GM12878 (cell line): ENCODE measurements around the gene RAPGEF1. TPM values are rescaled to one million over a fixed set of nuclear protein-coding genes. Genes with fewer than 3 reads are reported as not detected.

ENCODE experiments used
- ATAC-seq: fragments of 200-7000 bp; cut with Tn5 transposase; 3 replicates; pipeline ENCODE4 v1.9.1; 2020; ENCODE audit warnings: mild to moderate bottlenecking, moderate library complexity
- BruUV-seq: library from RNA; stranded (reverse); fragments of 400-500 nt; replicated peaks from 2 replicates; lab custom pipeline; 2021; lab: Mats Ljungman, UMichigan
- CTCF ChIA-PET: fragments of 300-600 bp; sonication (Branson Sonifier 250); formaldehyde crosslinking; extraction: SDS; loops from one replicate; lab custom pipeline; 2021; ENCODE audit warnings: inconsistent platforms; lab: Yijun Ruan, JAX
- POLR2A ChIA-PET: fragments of 350-600 bp; formaldehyde crosslinking; extraction: SDS; loops from one replicate; lab custom pipeline; 2021; ENCODE audit warnings: inconsistent platforms; lab: Charles Lee
- RAD21 ChIA-PET: fragments of 300-600 bp; sonication (Branson Sonifier 250); formaldehyde crosslinking; loops from one replicate; lab custom pipeline; 2023; ENCODE audit warnings: antibody characterized with exemption; ENCODE audit not compliant: unreplicated experiment; lab: Charles Lee
- SMC1A ChIA-PET: fragments of 300-600 bp; sonication (Branson Sonifier 250); formaldehyde crosslinking; loops from one replicate; lab custom pipeline; 2023; ENCODE audit not compliant: unreplicated experiment, uncharacterized antibody; lab: Charles Lee
- DNase-seq: peaks from one replicate; pipeline ENCODE4 v3.0.0-alpha.2; 2011; ENCODE audit warnings: low read depth, low spot score
- FAIRE-seq: peaks from 3 replicates; lab custom pipeline; 2011; peaks lifted over from hg19 to GRCh38; lab: Jason Lieb, UNC
- H2AFZ ChIP-seq: 2 replicates; pipeline ENCODE4 v1.6.0; 2011; ENCODE audit warnings: low read depth, low read length, control low read depth; ENCODE audit not compliant: control insufficient read depth
- H3K27ac ChIP-seq: 2 replicates; pipeline ENCODE4 v1.5.1; 2011; ENCODE audit warnings: control low read depth; ENCODE audit not compliant: control insufficient read depth, insufficient read depth
- H3K27me3 ChIP-seq, 2 experiments: replicated peaks in 1 of 2; 2 replicates each; pipeline versions ENCODE4 v1.6.0 to v1.6.1; 2011; ENCODE audit warnings: low read length in 1 of 2; ENCODE audit not compliant: control insufficient read depth in 2 of 2, insufficient read depth in 2 of 2
- H3K36me3 ChIP-seq, 2 experiments: 2 replicates each; pipeline ENCODE4 v1.5.1; 2011; ENCODE audit warnings: low read length in 1 of 2; ENCODE audit not compliant: control insufficient read depth in 2 of 2, insufficient read depth in 2 of 2
- H3K4me1 ChIP-seq: 2 replicates; pipeline ENCODE4 v1.6.1; 2011; ENCODE audit warnings: mild to moderate bottlenecking, low read length, moderate library complexity, mixed read lengths; ENCODE audit not compliant: control insufficient read depth, insufficient read depth
- H3K4me2 ChIP-seq: 2 replicates; pipeline ENCODE4 v1.6.0; 2011; ENCODE audit warnings: control low read depth; ENCODE audit not compliant: control insufficient read depth, insufficient read depth
- H3K4me3 ChIP-seq: fragments of 200-600 bp; sonication (generic); 2 replicates; pipeline ENCODE4 v1.5.1; 2016
- H3K79me2 ChIP-seq: 2 replicates; pipeline ENCODE4 v1.6.0; 2011; ENCODE audit warnings: low read length; ENCODE audit not compliant: control insufficient read depth, insufficient read depth
- H3K9ac ChIP-seq: 2 replicates; pipeline ENCODE4 v1.8.0; 2011; ENCODE audit warnings: low read length, control low read depth, mixed read lengths; ENCODE audit not compliant: control insufficient read depth, insufficient read depth
- H3K9me3 ChIP-seq: replicated peaks from 3 replicates; pipeline ENCODE4 v1.5.1; 2011; ENCODE audit warnings: mild to moderate bottlenecking, low read length; ENCODE audit not compliant: control insufficient read depth, insufficient read depth
- H4K20me1 ChIP-seq: 2 replicates; pipeline ENCODE4 v1.6.0; 2011; ENCODE audit not compliant: control insufficient read depth, insufficient read depth
- EGR1 ChIP-seq, 2 experiments: IDR thresholded peaks; 1 replicate in 1 of 2; 2 replicates in 1 of 2; pipeline ENCODE4 v1.6.1; 2011 to 2012; ENCODE audit warnings: low read depth in 2 of 2, low read length in 2 of 2, borderline replicate concordance in 1 of 2, mild to moderate bottlenecking in 1 of 2, moderate library complexity in 1 of 2
- ESRRA ChIP-seq: IDR thresholded peaks from 2 replicates; pipeline ENCODE4 v1.6.1; 2012; ENCODE audit warnings: mild to moderate bottlenecking, low read length, improper control_type of control experiment
- NFYB ChIP-seq: IDR thresholded peaks from 2 replicates; pipeline ENCODE4 v1.6.1; 2011; ENCODE audit warnings: low read depth, mild to moderate bottlenecking, low read length, improper control_type of control experiment, moderate library complexity; ENCODE audit not compliant: insufficient read depth
- PML ChIP-seq: IDR thresholded peaks from 2 replicates; pipeline ENCODE4 v1.6.1; 2012; ENCODE audit warnings: low read length, inconsistent platforms
- POLR2A ChIP-seq: IDR thresholded peaks from 2 replicates; pipeline ENCODE4 v1.6.1; 2011; ENCODE audit warnings: low read depth, mild to moderate bottlenecking, low read length
- SP1 ChIP-seq: IDR thresholded peaks from one replicate; pipeline ENCODE4 v1.6.1; 2011; ENCODE audit warnings: low read depth, low read length
- SPI1 ChIP-seq: IDR thresholded peaks from 2 replicates; pipeline ENCODE4 v1.6.1; 2011; ENCODE audit warnings: low read depth, mild to moderate bottlenecking, low read length, moderate library complexity, borderline replicate concordance; ENCODE audit not compliant: insufficient read depth
- TARDBP ChIP-seq: IDR thresholded peaks from 2 replicates; pipeline ENCODE4 v1.6.1; 2016; ENCODE audit warnings: borderline replicate concordance
- WRNIP1 ChIP-seq: IDR thresholded peaks from 2 replicates; pipeline ENCODE4 v1.6.1; 2011; ENCODE audit warnings: low read depth, low read length, improper control_type of control experiment, borderline replicate concordance
- WGBS: methylation state at CpG from one replicate; pipeline ENCODE4 v1.1.6; 2016; ENCODE audit warnings: low lambda C conversion rate; ENCODE audit not compliant: insufficient replicate concordance, insufficient coverage; ENCODE audit errors: missing lambda C conversion rate; 5-methylcytosine and 5-hydroxymethylcytosine counted together
- in situ Hi-C: fragments of 300-500 bp; cut with MboI; formaldehyde crosslinking; loops from 9 replicates; pipeline ENCODE4 v1.14.3; 2018; ENCODE audit warnings: mixed read lengths
- intact Hi-C: fragments of 100-400 bp; cut with micrococcal nuclease; formaldehyde crosslinking; loops from one replicate; pipeline ENCODE4 v1.14.2; 2022; ENCODE audit not compliant: unreplicated experiment
- polyA plus RNA-seq, 11 experiments: library from polyadenylated mRNA; depleted of rRNA in 4 of 11; unstranded in 6 of 11; stranded (reverse) in 5 of 11; fragments of >200 nt; fragmentation: Nextera tagmentation in 4 of 11; fragmentation: Illumina TruSeq in 1 of 11; extraction: Ambion mirVana in 4 of 11; extraction: Trizol in 1 of 11; gene quantifications; 1 replicate in 1 of 11; 2 replicates in 10 of 11; pipeline versions ENCODE4 v1.2.1 to v1.2.3, GENCODE V29; 2011 to 2016; ENCODE audit warnings: inconsistent platforms in 2 of 11, missing spikeins in 2 of 11, low read depth in 1 of 11
- total RNA-seq, 4 experiments: library from RNA; depleted of rRNA in 3 of 4; stranded (reverse); fragments of >200 nt in 3 of 4; fragmentation: Illumina TruSeq in 1 of 4; extraction: Trizol in 1 of 4; gene quantifications; 2 replicates each; pipeline versions ENCODE4 v1.2.1 to v1.2.3, GENCODE V29; 2013 to 2021
- TF ChIP-seq, protein P1 (sequence below): IDR thresholded peaks from 2 replicates; pipeline ENCODE4 v1.6.1; 2012; ENCODE audit warnings: low read depth, low read length, improper control_type of control experiment
- TF ChIP-seq, protein P2 (sequence below): IDR thresholded peaks from 2 replicates; pipeline ENCODE4 v1.6.1; 2011; ENCODE audit warnings: mild to moderate bottlenecking, low read depth, low read length, moderate library complexity; ENCODE audit not compliant: insufficient replicate concordance
- TF ChIP-seq, protein P3 (sequence below): IDR thresholded peaks from 2 replicates; pipeline ENCODE4 v1.6.1; 2011; ENCODE audit warnings: low read depth, low read length, improper control_type of control experiment, borderline replicate concordance

Gene RAPGEF1
- total and polyA plus RNA-seq, 10 of the 15 experiments (the other 5 are each of a cell fraction or from before 2014, with no cell fraction given) = 0.42 to 113 (median 45.9) TPM

DNA sequence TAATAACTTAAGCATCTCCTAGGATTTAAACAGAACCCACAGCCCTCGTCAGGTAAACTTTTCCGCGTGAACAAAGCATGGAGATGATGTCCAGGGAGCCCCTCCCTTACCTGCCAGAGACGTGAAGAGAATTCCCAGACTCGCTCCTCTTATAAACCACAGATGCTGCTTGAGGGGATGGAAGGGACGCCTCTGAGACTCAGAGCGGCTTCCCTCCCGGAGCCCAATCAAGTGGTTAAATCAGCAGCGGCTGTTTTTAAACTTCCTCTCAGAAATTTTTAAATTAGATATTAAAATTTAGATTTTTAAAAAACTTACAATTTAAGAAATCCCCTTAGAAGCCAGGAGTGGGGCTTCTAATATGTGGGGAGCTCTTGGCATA lies 71.8 kb downstream of the RAPGEF1 start:
- H3K9ac ChIP-seq = peak overlapping the region; percentile 65
- no peaks in the 10 kb centered on the region for H3K27me3 ChIP-seq
- TF ChIP-seq TARDBP = no peak
- TF ChIP-seq ESRRA = no peak
- TF ChIP-seq POLR2A = peak; percentile 19; the same call in 1 of the 2 replicates
- TF ChIP-seq, protein P1, sequence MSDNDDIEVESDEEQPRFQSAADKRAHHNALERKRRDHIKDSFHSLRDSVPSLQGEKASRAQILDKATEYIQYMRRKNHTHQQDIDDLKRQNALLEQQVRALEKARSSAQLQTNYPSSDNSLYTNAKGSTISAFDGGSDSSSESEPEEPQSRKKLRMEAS = no peak
- peaks cover 100% of the 10 kb centered on the region for H3K79me2 ChIP-seq
- peak overlapping the region; percentile 88 for H3K27ac ChIP-seq
- 2% methylated on average over 9 of the region's 9 CpGs for WGBS
- ATAC-seq (peak; percentile 3), FAIRE-seq (no peak), DNase-seq (no peak)
- BruUV-seq = no TSS peak
- intact Hi-C loops = loop anchor here (2.0 to 5.0 kb wide), 3 partner anchors 36 to 61 kb away; no protein-coding TSS in a partner anchor
- in situ Hi-C loops = no loop called here
- H2AFZ ChIP-seq = no peak overlapping the region
- peaks cover 0 to 3% of the 10 kb centered on the region in 2 experiments for H3K36me3 ChIP-seq
- ChIA-PET CTCF (interaction anchor here (0.8 to 3.0 kb wide), 10 partner anchors 9 to 76 kb away, joined by 3 to 28 read pairs (median 6); no protein-coding TSS in a partner anchor), POLR2A (interaction anchor here (0.9 to 5.2 kb wide), 10 partner anchors 10 to 71 kb away, joined by 3 to 28 read pairs (median 6); no protein-coding TSS in a partner anchor), SMC1A (interaction anchor here (0.9 to 21.1 kb wide), 13 partner anchors 10 to 77 kb away, joined by 3 to 535 read pairs (median 11); partner anchors contain the start of gene RAPGEF1), RAD21 (interaction anchor here (1.4 to 10.6 kb wide), 9 partner anchors 10 to 63 kb away, joined by 3 to 187 read pairs (median 23); no protein-coding TSS in a partner anchor)
- H3K4me3 ChIP-seq = peak overlapping the region; percentile 54
- H3K9me3 ChIP-seq = no peaks in the 10 kb centered on the region
- H3K4me2 ChIP-seq = peak overlapping the region; percentile 82
- H4K20me1 ChIP-seq = no peaks in the 10 kb centered on the region
- peaks cover 71% of the 10 kb centered on the region for H3K4me1 ChIP-seq

DNA sequence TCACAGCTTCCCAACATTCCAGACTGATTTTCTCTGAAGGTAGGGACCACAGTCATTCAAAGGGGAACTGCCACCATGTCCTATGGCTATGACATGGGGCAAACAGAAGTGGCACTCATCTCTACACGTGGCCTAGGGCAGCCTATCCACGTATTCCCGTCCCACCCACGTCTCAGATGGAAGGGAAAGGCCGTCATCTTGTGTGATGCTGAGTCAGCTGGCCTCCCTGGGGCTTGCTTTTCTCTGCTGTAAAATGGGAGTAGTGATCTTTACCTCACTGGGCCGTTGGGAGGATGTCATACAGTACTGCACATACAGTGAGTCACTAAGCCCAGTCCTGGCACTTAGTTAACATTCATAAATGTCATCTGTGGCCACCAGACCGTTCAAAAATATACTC lies 72.3 kb downstream of the RAPGEF1 start:
- BruUV-seq = no TSS peak
- 0% methylated on average over 7 of the region's 7 CpGs for WGBS
- Histone ChIP-seq H3K79me2 (peaks cover 100% of the 10 kb centered on the region), H3K4me3 (peak overlapping the region; percentile 48), H4K20me1 (no peaks in the 10 kb centered on the region), H3K36me3 (peaks cover 0 to 3% of the 10 kb centered on the region in 2 experiments), H3K9me3 (no peaks in the 10 kb centered on the region), H2AFZ (no peak overlapping the region), H3K4me1 (peaks cover 73% of the 10 kb centered on the region), H3K27ac (peak overlapping the region; percentile 88), H3K9ac (peak overlapping the region; percentile 65), H3K4me2 (peak overlapping the region; percentile 82), H3K27me3 (no peaks in the 10 kb centered on the region)
- in situ Hi-C loops = no loop called here
- ATAC-seq (peak; percentile 65), FAIRE-seq (no peak), DNase-seq (no peak)
- ChIA-PET SMC1A (interaction anchor here (0.9 to 21.1 kb wide), 14 partner anchors 9 to 76 kb away, joined by 3 to 535 read pairs (median 8); partner anchors contain the start of gene RAPGEF1), POLR2A (interaction anchor here (0.6 to 5.2 kb wide), 14 partner anchors 10 to 360 kb away, joined by 3 to 30 read pairs (median 4); no protein-coding TSS in a partner anchor), CTCF (interaction anchor here (0.8 to 3.0 kb wide), 10 partner anchors 8 to 76 kb away, joined by 3 to 28 read pairs (median 6); no protein-coding TSS in a partner anchor), RAD21 (interaction anchor here (1.4 to 10.6 kb wide), 9 partner anchors 10 to 64 kb away, joined by 3 to 187 read pairs (median 23); no protein-coding TSS in a partner anchor)
- intact Hi-C loops = loop anchor here (5.0 kb wide), 2 partner anchors 35 to 40 kb away; no protein-coding TSS in a partner anchor
- TF ChIP-seq, protein P2, sequence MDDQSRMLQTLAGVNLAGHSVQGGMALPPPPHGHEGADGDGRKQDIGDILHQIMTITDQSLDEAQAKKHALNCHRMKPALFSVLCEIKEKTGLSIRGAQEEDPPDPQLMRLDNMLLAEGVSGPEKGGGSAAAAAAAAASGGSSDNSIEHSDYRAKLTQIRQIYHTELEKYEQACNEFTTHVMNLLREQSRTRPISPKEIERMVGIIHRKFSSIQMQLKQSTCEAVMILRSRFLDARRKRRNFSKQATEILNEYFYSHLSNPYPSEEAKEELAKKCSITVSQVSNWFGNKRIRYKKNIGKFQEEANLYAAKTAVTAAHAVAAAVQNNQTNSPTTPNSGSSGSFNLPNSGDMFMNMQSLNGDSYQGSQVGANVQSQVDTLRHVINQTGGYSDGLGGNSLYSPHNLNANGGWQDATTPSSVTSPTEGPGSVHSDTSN = no peak
- TF ChIP-seq, protein P3, sequence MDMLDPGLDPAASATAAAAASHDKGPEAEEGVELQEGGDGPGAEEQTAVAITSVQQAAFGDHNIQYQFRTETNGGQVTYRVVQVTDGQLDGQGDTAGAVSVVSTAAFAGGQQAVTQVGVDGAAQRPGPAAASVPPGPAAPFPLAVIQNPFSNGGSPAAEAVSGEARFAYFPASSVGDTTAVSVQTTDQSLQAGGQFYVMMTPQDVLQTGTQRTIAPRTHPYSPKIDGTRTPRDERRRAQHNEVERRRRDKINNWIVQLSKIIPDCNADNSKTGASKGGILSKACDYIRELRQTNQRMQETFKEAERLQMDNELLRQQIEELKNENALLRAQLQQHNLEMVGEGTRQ = peak; percentile 54
- TF ChIP-seq EGR1 (IDR thresholded peaks at IDR 0.05; ENCODE audit: borderline replicate concordance in 1 of 2, low read depth in 2 of 2, low read length in 2 of 2) (0 out of 3 replicates have a peak, but pooled peaks of 1 of the 2 experiments have one; percentile 29), NFYB (0 out of 2 replicates have a peak, but pooled peaks have one; percentile 31), SPI1 (peak; percentile 43; the same call in 1 of the 2 replicates), WRNIP1 (no peak), PML (no peak), SP1 (no peak)
- TF ChIP-seq, protein P1 = no peak
